Lower leg skin (tissue), 4 donors: ENCODE data around the gene AGBL1. TPM values are rescaled to one million over a fixed set of nuclear protein-coding genes. Genes with fewer than 3 reads are reported as not detected.

Experiments used
- DNase-seq, 2 donors: peaks; one replicate each; pipeline ENCODE4 v3.0.0-alpha.2; 2019; ENCODE audit warnings: low spot score in 2 of 2
- H3K4me3 ChIP-seq: fragments of 200-600 bp; sonication (generic); 2 replicates; pipeline ENCODE4 v1.5.1; 2017; ENCODE audit warnings: mild to moderate bottlenecking, low read depth; ENCODE audit not compliant: poor library complexity, severe bottlenecking
- CTCF ChIP-seq, 3 donors: fragments of 450-650 bp; IDR thresholded peaks; one replicate each; pipeline ENCODE4 v1.5.1; 2016; ENCODE audit warnings: antibody characterized with exemption in 3 of 3, mild to moderate bottlenecking in 3 of 3, moderate library complexity in 2 of 3
- POLR2A ChIP-seq, 2 donors: fragments of 450-650 bp; IDR thresholded peaks; one replicate each; pipeline ENCODE4 v1.6.1; 2016 to 2017; ENCODE audit warnings: antibody characterized with exemption in 2 of 2, mild to moderate bottlenecking in 1 of 2, moderate library complexity in 1 of 2
- WGBS, 2 donors: methylation state at CpG; one replicate each; pipeline ENCODE4 v1.1.5; 2018; 5-methylcytosine and 5-hydroxymethylcytosine counted together
- intact Hi-C: fragments of 100-400 bp; cut with DNase I; formaldehyde crosslinking; loops from one replicate; pipeline ENCODE4 v1.15.0; 2023; ENCODE audit warnings: low total_unique reads
- total RNA-seq, 4 donors: library from RNA; depleted of rRNA; stranded (reverse); fragments of >200 nt; gene quantifications; one replicate each; pipeline ENCODE4 v1.1.0, GENCODE V29; 2016

The AGBL1 gene
- total RNA-seq, 4 donors from 2014 or later, result 0.13 to 0.91 TPM; not detected in 2

- TF ChIP-seq POLR2A (IDR thresholded peaks at IDR 0.05) (no peak), CTCF (IDR thresholded peaks at IDR 0.05) (no peak)
- DNase-seq, result no peak
- no peak overlapping the region for H3K4me3 ChIP-seq
- intact Hi-C loops, result no loop called here
- 64 to 86% methylated on average over 3 of the region's 3 CpGs for WGBS, 2 donors
Observed at GRCh38 chr15:86159468-86159867, 79.8 kb downstream of the AGBL1 start.

GRCh38 chr15:86161250-86161649 is 81.6 kb downstream of the AGBL1 start:
- no peak overlapping the region for H3K4me3 ChIP-seq
- intact Hi-C loops, result no loop called here
- no peak for DNase-seq
- WGBS, 2 donors, result 66 to 67% methylated on average over 5 of the region's 5 CpGs
- TF ChIP-seq CTCF (IDR thresholded peaks at IDR 0.05) (no peak), POLR2A (IDR thresholded peaks at IDR 0.05) (no peak)

GRCh38 chr15:86162172-86162591 is 82.5 kb downstream of the AGBL1 start:
- WGBS, 2 donors, result 83 to 89% methylated on average over 2 of the region's 2 CpGs
- DNase-seq, result no peak
- no peak overlapping the region for H3K4me3 ChIP-seq
- TF ChIP-seq CTCF (IDR thresholded peaks at IDR 0.05) (no peak), POLR2A (IDR thresholded peaks at IDR 0.05) (no peak)
- intact Hi-C loops, result no loop called here

GRCh38 chr15:86162641-86163040 is 83.0 kb downstream of the AGBL1 start:
- DNase-seq, result no peak
- no peak overlapping the region for H3K4me3 ChIP-seq
- intact Hi-C loops, result no loop called here
- TF ChIP-seq CTCF (IDR thresholded peaks at IDR 0.05), result no peak
- no peak for TF ChIP-seq POLR2A (IDR thresholded peaks at IDR 0.05)
- 74 to 85% methylated on average over 2 of the region's 2 CpGs for WGBS, 2 donors

GRCh38 chr15:86163816-86164215 is 84.1 kb downstream of the AGBL1 start:
- WGBS, 2 donors, result 19 to 30% methylated on average over 2 of the region's 2 CpGs
- intact Hi-C loops, result no loop called here
- H3K4me3 ChIP-seq, result no peak overlapping the region
- TF ChIP-seq CTCF (IDR thresholded peaks at IDR 0.05) (no peak), POLR2A (IDR thresholded peaks at IDR 0.05) (no peak)
- DNase-seq, result no peak

- no peak overlapping the region for H3K4me3 ChIP-seq
- TF ChIP-seq POLR2A (IDR thresholded peaks at IDR 0.05) (no peak), CTCF (IDR thresholded peaks at IDR 0.05) (no peak)
- DNase-seq, result no peak
- WGBS, 2 donors, result 26 to 35% methylated on average over 7 to 8 of the region's 8 CpGs
- intact Hi-C loops, result no loop called here
Observed at GRCh38 chr15:86164232-86164898, 84.7 kb downstream of the AGBL1 start.
